Breast epithelium (tissue), 3 donors: ENCODE results near the gene PTPRG.

Experiments used
- CTCF ChIP-seq, 3 donors: fragments of 450-650 bp; IDR thresholded peaks; one replicate each; pipeline ENCODE4 v1.5.1; 2016 to 2017; ENCODE audit warnings: antibody characterized with exemption in 3 of 3, mild to moderate bottlenecking in 3 of 3, moderate library complexity in 3 of 3
- POLR2A ChIP-seq: fragments of 450-650 bp; IDR thresholded peaks from one replicate; pipeline ENCODE4 v1.6.1; 2016; ENCODE audit warnings: antibody characterized with exemption, mild to moderate bottlenecking, moderate library complexity
- POLR2AphosphoS5 ChIP-seq, 3 donors: sonication (generic); formaldehyde crosslinking; IDR thresholded peaks; one replicate each; pipeline ENCODE4 v1.6.1; 2017; ENCODE audit warnings: antibody characterized with exemption in 3 of 3

GRCh38 chr3:61983479-61983878 lies 422.1 kb downstream of the PTPRG start:
- TF ChIP-seq CTCF (IDR thresholded peaks at IDR 0.05), result no peak
- TF ChIP-seq POLR2A, result no peak
- no peak for TF ChIP-seq POLR2AphosphoS5 (IDR thresholded peaks at IDR 0.05)
